HG03045 (cell line): ENCODE results near the gene PACSIN1.

Source experiments
- ATAC-seq: cut with Tn5 transposase; IDR thresholded peaks from one replicate; pipeline ENCODE4 v1.9.1; 2021; ENCODE audit warnings: mild to moderate bottlenecking, moderate library complexity; ENCODE audit not compliant: unreplicated experiment

Gene PACSIN1

DNA sequence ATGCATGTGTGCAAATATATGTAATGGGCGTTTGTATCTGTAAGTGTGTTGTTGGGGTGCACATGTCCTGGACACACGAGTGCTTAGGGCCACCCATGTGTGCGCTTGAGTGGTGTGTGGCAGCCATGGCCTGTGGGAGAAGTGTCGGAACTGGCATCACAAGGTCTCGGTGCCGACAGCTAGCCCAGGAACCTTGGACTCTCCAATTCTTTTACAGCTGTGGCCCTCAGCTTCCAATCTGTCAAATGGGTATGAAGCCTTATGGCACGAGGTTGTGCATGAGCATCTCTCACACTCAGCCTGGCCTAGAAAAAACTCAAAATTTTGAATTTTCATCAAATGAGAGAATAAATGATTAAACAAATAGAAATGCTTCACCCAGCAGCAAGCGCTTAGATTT is 48.2 kb downstream of the PACSIN1 start:
- no peak for ATAC-seq

DNA sequence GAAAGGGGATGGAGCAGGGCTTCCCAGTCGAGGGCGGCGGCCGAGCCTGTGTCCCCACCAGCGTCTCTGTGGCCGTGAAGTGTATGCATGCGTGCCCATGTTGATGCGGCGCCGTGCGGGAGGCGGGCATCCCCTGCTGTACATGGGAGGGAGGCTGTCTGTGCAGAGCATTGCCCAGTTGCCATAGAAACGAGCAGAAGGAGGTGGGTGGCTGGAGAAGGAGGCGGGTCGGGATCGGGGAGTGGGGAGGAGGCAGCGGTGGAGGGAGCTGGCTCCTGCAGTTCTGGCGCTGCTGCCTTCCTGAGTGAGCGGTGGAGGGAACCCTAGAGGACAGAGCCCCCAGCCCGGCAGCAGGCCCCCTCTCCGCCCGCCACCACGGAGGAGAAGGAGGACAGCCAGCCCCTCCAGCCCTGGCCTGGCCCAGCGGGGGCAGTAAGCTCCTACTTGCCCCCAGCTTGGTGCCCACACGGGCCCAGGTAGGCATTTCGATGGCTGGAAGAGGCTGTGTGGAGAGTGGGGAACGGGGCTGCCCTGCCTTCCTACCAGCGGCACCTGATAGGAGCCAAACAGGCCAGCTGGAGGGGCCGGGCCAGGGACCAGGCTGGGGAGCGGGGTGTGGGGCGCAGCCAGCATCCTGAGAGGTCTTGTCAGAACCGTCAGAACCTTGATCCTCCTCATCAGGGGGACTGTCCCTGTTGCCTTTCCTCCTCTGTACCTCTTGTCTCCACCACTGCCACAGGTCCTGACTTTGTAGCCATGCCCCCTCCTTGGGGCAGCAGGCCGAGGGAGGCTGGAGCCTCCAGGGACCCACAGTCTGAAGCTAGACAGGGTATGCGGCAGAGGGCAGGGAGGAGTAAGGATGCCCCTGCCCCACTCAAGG is 49.0 kb downstream of the PACSIN1 start:
- ATAC-seq = no peak

DNA sequence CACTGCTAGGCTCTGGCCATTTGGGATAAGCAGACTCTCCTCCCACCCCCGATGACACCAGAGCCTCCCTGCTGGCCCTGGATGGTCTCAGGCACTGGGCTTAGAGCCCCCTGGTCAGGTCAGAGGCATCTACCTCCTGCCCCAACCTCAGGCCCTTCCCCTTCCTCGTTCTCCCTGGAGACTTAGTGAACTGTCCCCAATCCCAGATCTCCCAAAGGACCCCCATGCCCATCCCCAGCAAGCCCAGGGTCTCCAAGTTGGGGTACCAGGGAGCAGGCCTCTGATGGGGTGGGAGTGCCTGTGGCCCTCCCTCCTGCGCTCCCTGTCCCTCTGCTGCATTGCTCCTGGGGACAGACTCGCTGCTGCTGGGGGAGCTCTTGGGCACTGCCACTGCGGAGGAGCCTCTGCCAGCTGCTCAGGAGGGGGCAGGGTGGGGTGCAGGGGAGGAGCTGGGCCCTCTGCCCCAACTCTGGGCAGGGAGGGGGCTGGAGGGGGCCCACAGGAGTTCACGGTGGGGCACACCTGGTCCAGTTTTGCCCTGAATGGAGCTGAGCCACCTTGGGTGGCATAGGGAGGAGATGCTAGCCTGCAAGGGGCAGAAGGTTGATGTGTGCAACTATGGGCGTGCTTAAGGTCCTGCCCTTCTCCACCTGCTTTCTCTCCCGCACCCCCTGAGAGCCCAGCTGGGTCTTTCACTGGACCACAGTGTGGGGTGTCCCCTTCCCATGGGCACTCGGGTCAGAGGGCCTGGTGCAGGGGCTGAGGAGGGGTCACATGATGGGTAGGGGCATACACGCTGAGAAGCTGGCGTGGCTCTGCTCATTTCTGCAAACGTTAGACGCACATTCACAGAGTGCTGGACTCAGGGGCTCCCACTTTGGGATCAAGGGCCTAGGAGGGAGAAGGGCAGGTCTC is 49.9 kb downstream of the PACSIN1 start:
- ATAC-seq = no peak

- ATAC-seq = no peak
These were observed 50.8 kb downstream of the PACSIN1 start for GRCh38 chr6:34516391-34517324.

DNA sequence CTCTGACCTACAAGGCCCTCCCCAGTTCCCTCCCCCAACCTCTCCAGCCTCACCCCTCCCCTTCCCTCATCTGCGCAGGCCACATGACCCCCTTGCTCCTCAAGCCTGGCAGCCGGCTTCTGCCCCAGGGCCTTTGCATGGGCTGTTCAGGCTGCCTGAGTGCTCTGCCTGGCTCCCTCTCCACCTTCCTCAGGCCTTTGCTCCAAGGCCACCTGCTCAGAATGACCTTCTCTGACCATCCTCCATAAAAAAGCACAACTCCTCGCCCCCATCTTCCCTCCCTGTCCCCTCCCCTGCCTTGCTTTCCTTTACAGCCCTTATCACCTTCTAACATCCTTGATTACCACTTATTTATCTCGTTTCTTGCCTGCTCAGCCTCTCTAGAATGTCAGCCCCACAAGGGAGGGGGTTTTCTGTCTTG is 51.6 kb downstream of the PACSIN1 start:
- no peak for ATAC-seq

- ATAC-seq = no peak
These were observed 52.1 kb downstream of the PACSIN1 start for GRCh38 chr6:34517966-34518365.

- no peak for ATAC-seq
These were observed 52.9 kb downstream of the PACSIN1 start for GRCh38 chr6:34518669-34519365.

- ATAC-seq = no peak
These were observed 54.2 kb downstream of the PACSIN1 start for GRCh38 chr6:34519971-34520644.

DNA sequence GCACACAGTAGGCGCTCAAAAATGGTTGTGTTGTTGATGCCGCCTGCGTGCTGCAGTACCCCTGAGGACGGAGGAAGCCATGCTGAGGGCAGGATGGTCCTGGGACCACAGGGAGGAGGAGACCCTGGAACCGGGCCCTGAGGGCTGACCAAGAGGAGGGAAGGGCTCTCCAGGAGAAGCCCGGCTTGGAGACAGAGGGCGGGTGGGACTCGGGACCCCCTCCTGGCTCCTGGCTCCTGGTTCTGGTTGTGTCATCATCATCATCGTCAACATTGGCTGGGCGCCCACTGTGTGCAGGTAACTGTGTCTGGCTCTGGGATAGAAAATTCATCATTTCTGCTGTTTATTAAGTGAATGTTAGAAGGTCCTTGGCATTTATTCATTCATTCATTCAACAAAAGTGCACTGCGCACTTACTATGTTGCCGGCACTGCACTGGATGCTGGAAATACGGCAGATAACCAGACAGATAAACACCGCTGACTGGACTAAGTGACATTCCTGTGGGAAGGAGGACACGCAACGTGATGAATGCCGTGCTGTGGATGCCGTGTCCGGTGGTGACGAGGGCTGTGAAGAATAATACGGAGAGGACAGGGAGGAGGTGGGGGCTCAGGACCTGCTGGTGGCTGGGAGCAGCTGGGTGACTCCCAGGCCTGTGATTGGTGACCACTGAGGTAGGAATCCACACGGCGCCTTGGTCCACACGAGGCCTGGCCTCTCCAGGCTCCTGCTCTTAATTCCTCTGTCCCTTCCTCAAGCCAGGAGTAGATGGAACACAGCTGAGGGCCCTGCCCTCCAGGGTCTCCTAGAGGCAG is 55.0 kb downstream of the PACSIN1 start:
- ATAC-seq = no peak

DNA sequence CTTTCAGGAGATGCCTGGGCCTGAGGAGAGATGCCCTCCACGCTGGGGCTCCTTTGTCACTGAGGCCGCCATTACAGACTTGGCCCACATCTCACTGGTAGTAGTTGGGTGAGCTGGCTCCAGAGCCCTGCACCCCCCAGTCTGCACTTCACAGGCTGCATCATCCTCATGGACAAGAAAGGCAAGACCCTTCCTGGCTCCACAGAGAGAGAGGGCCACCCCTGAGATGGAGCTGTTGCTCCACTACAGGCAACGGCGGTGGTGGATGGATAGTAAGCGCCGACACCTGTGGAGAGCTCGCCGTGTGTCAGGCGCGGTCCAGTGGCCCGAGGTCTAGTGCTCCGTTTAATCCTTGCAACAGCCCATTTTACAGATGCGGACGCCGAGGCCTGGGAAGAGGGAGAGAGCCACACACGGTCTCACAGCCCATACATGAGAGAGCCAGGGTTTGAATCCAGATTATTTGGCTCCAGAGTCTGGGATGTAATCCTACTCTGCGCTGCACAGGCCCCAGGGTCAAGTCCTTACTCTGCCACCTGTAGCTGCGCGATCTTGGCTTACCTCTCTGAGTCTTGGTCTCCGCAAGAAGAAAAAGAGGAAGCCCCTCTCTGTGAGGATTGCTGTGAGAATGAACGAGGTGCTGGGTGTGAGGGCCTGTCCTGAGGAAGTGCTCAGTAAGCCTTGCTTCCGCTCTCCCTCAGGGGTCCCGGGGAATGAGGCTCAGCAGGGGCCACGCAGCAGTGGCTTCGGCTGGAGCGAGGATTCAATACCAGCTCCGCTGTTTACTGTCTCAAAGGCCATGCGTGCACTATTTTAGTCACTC is 55.8 kb downstream of the PACSIN1 start:
- ATAC-seq = no peak

- ATAC-seq = no peak
These were observed 56.9 kb downstream of the PACSIN1 start for GRCh38 chr6:34522761-34523160.

DNA sequence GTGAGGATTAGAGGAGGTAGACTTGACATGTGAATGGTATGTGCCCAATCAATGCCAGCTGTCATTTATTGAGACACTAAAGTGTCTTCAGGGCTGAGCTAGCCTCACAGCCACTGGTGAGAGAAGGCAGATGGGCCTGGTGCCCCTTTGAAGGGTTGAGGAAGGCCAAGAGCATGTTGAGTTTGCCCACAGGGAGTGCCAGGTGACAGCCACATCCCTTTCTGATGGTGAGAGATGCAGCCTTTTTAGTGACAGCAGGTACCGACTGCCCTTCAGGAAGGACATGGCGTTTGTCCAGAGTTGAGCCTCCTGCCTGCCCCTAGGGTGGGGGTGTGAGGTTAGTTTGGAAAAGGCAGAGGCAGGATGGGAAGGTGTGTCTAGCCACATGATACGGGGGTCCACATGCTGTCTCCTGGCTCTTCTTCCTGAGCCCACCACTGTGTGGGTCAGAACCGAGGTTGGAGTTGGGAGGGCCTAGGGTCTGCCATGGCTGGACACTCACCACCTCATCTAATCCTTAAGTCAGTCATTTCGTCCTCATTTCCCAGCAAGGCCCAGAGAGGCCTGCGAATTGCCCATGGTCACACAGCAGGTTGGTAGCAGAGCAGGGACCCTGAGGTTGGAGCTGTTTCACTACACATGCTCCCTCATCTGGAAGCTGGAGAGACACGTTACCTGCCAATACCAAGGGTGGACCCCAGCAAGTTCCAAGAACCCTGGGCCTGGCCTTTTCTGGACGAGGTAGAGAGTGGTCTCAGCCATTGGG is 57.7 kb downstream of the PACSIN1 start:
- no peak for ATAC-seq

GRCh38 chr6:34524499-34524898 is 58.6 kb downstream of the PACSIN1 start:
- ATAC-seq = no peak

- ATAC-seq = no peak
These were observed 59.1 kb downstream of the PACSIN1 start for GRCh38 chr6:34524971-34525370.

DNA sequence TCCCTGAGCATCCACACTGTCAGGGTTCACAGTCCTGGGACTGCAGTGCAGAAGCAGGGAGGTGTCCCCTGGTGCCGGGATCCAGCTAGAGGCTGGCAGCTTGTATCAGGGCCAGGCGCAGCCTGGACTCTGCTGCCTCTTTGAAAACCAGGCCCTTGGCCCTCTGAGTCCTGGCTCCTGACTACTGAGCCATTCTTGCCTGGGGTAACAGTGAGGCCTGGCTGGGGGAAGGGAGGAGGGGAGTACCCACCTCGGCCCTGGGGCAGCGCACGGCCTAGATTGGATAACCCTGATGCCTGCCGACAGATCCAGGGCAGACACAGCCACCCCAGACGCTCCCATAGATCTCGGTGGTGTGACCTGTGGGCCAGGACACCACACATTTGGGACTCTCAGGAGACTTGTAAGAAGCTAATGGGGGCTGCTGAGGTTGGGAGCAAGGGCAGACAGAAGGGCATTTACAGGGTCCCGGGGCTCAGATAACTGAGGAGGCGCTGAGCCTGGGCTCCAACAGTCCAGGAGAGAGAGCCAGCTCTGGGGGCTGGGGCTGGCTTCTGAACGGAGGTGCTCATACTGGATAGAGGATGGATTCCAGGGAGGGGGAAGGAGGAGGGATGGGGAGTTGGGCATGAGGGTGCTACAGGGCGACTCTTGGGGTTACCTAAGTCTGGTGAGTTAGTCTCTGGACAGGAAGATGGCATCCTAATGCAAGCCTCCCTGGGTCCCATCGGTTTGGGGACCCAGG is 59.7 kb downstream of the PACSIN1 start:
- ATAC-seq = no peak

DNA sequence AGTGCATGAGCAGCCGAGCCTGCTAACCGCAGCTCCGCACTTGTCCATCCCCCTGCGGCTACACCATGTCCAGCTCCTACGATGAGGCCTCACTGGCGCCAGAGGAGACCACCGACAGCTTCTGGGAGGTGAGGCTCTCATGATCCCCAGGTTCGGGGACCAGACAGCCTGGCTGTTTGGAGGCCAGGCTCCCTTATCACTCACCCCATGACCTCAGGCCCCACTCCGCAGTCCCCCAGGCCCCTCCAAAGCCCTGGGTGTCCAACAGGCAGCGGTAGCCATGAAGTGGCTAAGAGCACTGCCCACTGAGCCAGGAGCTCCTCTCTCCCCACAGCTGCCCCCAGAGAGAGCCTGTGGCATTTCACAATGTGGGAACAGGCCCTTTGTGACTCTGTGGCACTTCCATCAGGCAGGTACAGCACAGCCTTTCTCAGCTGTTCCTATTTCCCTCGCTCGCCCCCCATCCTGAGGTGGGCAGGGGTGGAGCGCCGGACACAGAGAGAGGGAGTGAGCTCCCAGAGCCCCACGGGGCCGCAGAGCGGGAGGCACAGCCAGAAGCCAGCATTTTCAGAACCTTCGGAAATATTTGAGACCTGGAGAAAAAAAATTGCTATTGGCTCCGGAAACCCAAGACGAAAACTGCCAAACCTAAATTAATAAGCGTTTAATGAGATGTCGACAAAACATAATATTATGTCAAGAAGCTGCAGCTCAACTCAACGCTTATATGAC is 60.5 kb downstream of the PACSIN1 start:
- ATAC-seq = no peak
